Measurements from ENCODE around the gene MORC2.

- TF ChIP-seq, protein P1, sequence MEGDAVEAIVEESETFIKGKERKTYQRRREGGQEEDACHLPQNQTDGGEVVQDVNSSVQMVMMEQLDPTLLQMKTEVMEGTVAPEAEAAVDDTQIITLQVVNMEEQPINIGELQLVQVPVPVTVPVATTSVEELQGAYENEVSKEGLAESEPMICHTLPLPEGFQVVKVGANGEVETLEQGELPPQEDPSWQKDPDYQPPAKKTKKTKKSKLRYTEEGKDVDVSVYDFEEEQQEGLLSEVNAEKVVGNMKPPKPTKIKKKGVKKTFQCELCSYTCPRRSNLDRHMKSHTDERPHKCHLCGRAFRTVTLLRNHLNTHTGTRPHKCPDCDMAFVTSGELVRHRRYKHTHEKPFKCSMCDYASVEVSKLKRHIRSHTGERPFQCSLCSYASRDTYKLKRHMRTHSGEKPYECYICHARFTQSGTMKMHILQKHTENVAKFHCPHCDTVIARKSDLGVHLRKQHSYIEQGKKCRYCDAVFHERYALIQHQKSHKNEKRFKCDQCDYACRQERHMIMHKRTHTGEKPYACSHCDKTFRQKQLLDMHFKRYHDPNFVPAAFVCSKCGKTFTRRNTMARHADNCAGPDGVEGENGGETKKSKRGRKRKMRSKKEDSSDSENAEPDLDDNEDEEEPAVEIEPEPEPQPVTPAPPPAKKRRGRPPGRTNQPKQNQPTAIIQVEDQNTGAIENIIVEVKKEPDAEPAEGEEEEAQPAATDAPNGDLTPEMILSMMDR (IDR thresholded peaks at IDR 0.05; ENCODE audit: poor library complexity, severe bottlenecking) = no peak
- TF ChIP-seq RAD21 (conservative IDR thresholded peaks at IDR 0.05) = no peak
- TF ChIP-seq EZH2 (IDR thresholded peaks at IDR 0.05; ENCODE audit: borderline replicate concordance, insufficient read depth, low read length, poor library complexity, severe bottlenecking) = no peak
- no peak for TF ChIP-seq REST (IDR thresholded peaks at IDR 0.05; ENCODE audit: borderline replicate concordance)
- TF ChIP-seq EP300 (conservative IDR thresholded peaks at IDR 0.05; ENCODE audit: poor library complexity, severe bottlenecking) = no peak
- TF ChIP-seq MXI1 (conservative IDR thresholded peaks at IDR 0.05; ENCODE audit: poor library complexity, severe bottlenecking) = no peak
- no peak for TF ChIP-seq SMC3 (conservative IDR thresholded peaks at IDR 0.05; ENCODE audit: poor library complexity)
- TF ChIP-seq POLR2AphosphoS5 (IDR thresholded peaks at IDR 0.05) = no peak
- TF ChIP-seq TAF1 (IDR thresholded peaks at IDR 0.05; ENCODE audit: low read depth) = no peak
Measured at GRCh38 chr22:30923168-30923900, 45.2 kb downstream of the MORC2 start.

Measured in neural cell (in vitro differentiated cells).